ENCODE data around the gene NDUFA11. TPM values are rescaled to one million over a fixed set of nuclear protein-coding genes. Genes with fewer than 3 reads are reported as not detected.

NDUFA11 gene
- polyA plus RNA-seq, 1 experiment = 168 TPM

DNA sequence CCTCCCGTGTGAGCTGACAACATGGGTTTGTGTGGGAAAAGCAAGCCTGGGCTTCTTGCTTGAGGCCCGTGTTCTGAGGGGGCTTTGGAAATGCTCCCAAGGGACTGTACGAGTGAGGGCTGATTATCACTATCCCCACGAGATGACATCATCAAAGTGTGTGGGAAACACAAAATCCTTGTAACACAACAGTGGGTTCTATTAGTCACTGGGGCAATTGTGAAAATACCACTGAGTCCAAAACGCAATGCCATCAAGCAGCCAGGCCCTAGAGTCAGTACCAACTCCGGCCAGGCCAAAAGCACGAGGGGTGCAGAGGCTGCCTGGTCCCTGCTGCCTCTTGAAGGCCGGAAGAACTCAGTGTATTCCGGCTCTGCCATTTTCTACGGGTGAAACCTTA lies 40.0 kb upstream of the NDUFA11 start:
- H3K9me3 ChIP-seq (ENCODE audit: control insufficient read depth, insufficient read depth, low read length) = no peaks in the 10 kb centered on the region; the same call in 1 of the 2 replicates
- ChIA-PET POLR2A (interaction anchor here (0.9 kb wide), 1 partner anchor 18 kb away, joined by 3 read pairs; no protein-coding TSS in a partner anchor), CTCF (interaction anchor here (0.6 to 2.8 kb wide), 3 partner anchors 24 to 141 kb away, joined by 3 to 10 read pairs (median 4); no protein-coding TSS in a partner anchor)
- peak overlapping the region; percentile 83 for H3K27ac ChIP-seq (ENCODE audit: low read depth, low read length)
- H3K27me3 ChIP-seq (ENCODE audit: control insufficient read depth, insufficient read depth, low read length) = no peaks in the 10 kb centered on the region
- TF ChIP-seq, protein P1, sequence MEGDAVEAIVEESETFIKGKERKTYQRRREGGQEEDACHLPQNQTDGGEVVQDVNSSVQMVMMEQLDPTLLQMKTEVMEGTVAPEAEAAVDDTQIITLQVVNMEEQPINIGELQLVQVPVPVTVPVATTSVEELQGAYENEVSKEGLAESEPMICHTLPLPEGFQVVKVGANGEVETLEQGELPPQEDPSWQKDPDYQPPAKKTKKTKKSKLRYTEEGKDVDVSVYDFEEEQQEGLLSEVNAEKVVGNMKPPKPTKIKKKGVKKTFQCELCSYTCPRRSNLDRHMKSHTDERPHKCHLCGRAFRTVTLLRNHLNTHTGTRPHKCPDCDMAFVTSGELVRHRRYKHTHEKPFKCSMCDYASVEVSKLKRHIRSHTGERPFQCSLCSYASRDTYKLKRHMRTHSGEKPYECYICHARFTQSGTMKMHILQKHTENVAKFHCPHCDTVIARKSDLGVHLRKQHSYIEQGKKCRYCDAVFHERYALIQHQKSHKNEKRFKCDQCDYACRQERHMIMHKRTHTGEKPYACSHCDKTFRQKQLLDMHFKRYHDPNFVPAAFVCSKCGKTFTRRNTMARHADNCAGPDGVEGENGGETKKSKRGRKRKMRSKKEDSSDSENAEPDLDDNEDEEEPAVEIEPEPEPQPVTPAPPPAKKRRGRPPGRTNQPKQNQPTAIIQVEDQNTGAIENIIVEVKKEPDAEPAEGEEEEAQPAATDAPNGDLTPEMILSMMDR (IDR thresholded peaks at IDR 0.05; ENCODE audit: low read depth, low read length) = no peak
- H3K4me3 ChIP-seq (ENCODE audit: low read depth, low read length) = no peak overlapping the region
- DNase-seq (ENCODE audit: low read depth, low spot score) = no peak

DNA sequence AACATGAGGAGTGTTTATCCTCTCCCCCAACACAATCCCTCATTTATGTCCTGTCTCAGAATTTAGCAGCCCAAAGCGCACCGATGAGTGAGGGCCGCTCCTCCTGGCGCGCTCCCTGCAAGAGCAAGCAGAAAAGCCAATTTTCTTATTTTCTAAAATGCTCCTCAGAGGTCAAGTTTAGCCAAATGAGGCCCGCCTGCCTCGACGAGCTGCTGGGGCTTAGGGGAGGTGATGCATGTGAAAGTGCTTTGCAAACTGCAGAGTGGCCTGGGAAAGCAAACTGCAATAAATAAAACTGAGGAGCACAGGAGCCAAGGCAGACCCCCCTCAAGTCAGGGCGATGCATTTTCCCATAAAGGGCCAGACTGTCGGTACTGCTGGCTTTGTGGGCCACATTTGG lies 39.5 kb upstream of the NDUFA11 start:
- ChIA-PET CTCF (interaction anchor here (1.3 to 2.8 kb wide), 3 partner anchors 25 to 139 kb away, joined by 4 to 10 read pairs (median 9); no protein-coding TSS in a partner anchor), POLR2A (interaction anchor here (0.9 kb wide), 1 partner anchor 19 kb away, joined by 3 read pairs; no protein-coding TSS in a partner anchor)

DNA sequence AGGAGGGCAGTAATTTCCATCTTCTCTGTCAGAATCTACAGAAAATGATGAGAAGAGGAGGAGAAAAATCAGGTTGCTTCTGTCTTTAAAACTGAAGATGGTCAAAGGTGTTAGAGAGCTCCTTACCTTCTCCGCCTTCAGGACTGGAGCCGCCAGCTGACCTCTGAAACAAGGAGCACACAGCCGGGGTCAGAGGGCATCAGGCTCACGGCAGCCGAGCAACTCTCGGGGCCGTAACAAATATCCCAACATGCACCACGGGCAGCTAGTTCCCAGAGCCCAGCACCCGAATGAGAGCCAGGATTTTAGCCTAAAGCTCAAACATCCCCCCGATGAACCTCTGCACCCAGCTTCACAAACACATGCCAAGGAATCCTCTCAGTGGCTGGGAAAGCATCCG lies 38.1 kb upstream of the NDUFA11 start:
- POLR2A ChIA-PET = no interaction called here
- DNase-seq (ENCODE audit: low read depth, low spot score) = no peak
- Histone ChIP-seq H3K27me3 (ENCODE audit: control insufficient read depth, insufficient read depth, low read length) (no peaks in the 10 kb centered on the region), H3K4me3 (ENCODE audit: low read depth, low read length) (no peak overlapping the region), H3K9me3 (ENCODE audit: control insufficient read depth, insufficient read depth, low read length) (no peaks in the 10 kb centered on the region; the same call in 1 of the 2 replicates), H3K27ac (ENCODE audit: low read depth, low read length) (no peak overlapping the region)
- CTCF ChIA-PET = interaction anchor here (1.7 to 2.8 kb wide), 2 partner anchors 26 to 138 kb away, joined by 9 to 10 read pairs; no protein-coding TSS in a partner anchor
- TF ChIP-seq, protein P1 (IDR thresholded peaks at IDR 0.05; ENCODE audit: low read depth, low read length) = no peak

More for the DNA sequence above, 39.5 kb upstream of the NDUFA11 start:
- H3K4me3 ChIP-seq (ENCODE audit: low read depth, low read length) = no peak overlapping the region
- no peak for DNase-seq (ENCODE audit: low read depth, low spot score)
- TF ChIP-seq, protein P1 (IDR thresholded peaks at IDR 0.05; ENCODE audit: low read depth, low read length) = no peak
- H3K9me3 ChIP-seq (ENCODE audit: control insufficient read depth, insufficient read depth, low read length) = no peaks in the 10 kb centered on the region; the same call in 1 of the 2 replicates
- no peaks in the 10 kb centered on the region for H3K27me3 ChIP-seq (ENCODE audit: control insufficient read depth, insufficient read depth, low read length)
- peak overlapping the region; percentile 83 for H3K27ac ChIP-seq (ENCODE audit: low read depth, low read length)

DNA sequence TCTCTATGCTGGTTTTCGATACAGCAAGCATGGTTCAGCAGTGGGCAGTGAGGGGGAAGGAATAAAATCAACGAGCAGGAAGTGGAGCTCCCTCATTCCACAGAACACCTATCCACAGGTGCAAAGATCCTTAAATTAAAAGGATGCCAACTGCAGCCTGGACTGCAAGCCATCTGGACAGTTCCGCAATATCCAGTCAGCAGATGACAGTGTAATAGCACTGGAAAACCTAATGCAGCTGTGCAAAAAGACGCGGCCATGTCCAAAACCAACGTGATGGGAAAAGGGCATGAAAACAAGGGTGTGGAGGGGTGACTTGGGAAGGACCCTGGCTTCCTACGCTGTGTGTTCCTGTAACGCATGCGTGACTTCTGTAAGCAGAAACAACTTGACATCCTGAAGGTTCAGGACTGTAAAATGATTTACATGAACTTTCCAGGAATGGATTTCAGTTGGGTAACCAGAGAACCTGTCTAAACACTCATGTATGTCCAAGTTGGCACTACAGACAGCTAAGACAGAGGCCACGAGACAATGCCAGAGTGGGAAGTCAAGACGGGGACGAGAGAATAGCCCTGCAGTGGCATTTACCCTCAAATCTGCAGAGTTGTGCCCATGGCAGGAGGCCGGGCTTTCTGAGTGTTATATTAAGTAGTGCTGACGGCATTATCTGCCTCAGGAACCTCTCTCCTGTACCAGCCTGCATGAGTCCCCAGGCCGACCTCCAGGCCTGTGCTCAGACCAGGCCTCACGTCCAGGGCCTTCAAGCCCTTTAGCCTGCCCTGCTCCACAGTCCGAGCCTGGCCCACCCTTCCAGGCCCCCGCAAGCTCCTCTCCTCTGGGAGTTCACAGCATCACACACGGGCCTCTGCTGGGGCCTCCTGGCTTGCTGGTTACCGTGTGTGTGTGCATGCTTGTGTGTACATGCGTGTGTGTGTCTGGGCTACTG lies 36.9 kb upstream of the NDUFA11 start:
- no peak for DNase-seq (ENCODE audit: low read depth, low spot score)
- H3K9me3 ChIP-seq (ENCODE audit: control insufficient read depth, insufficient read depth, low read length) = no peaks in the 10 kb centered on the region; the same call in 1 of the 2 replicates
- H3K27ac ChIP-seq (ENCODE audit: low read depth, low read length) = peak overlapping the region; percentile 11
- no peaks in the 10 kb centered on the region for H3K27me3 ChIP-seq (ENCODE audit: control insufficient read depth, insufficient read depth, low read length)
- POLR2A ChIA-PET = no interaction called here
- no peak overlapping the region for H3K4me3 ChIP-seq (ENCODE audit: low read depth, low read length)
- TF ChIP-seq, protein P1 (IDR thresholded peaks at IDR 0.05; ENCODE audit: low read depth, low read length) = no peak
- CTCF ChIA-PET = interaction anchor here (0.6 kb wide), 1 partner anchor 166 kb away, joined by 3 read pairs; no protein-coding TSS in a partner anchor
